ENCODE results near the gene MORF4L2.
A peak's percentile ranks its signal among the peaks of the same experiment; 100 is the strongest.

Gene MORF4L2

GRCh38 chrX:103686199-103687072 lies at the start of gene MORF4L2:
TSS of gene MORF4L2 (minus strand) at chrX:103686699. CDS start at chrX:103677027, 9,672 bp downstream.
- DNase-seq = peak; percentile 89

- no peak for DNase-seq
Measured at GRCh38 chrX:103734125-103734760, 47.7 kb upstream of the MORF4L2 start.

- DNase-seq = no peak
Measured at GRCh38 chrX:103733017-103733416, 46.5 kb upstream of the MORF4L2 start.

- DNase-seq = no peak
Measured at GRCh38 chrX:103730796-103731493, 44.4 kb upstream of the MORF4L2 start.

- no peak for DNase-seq
Measured at GRCh38 chrX:103730147-103730795, 43.8 kb upstream of the MORF4L2 start.

GRCh38 chrX:103729015-103729414 lies 42.5 kb upstream of the MORF4L2 start:
- no peak for DNase-seq

GRCh38 chrX:103727115-103727514 lies 40.6 kb upstream of the MORF4L2 start:
- no peak for DNase-seq

- DNase-seq = no peak
Measured at GRCh38 chrX:103726477-103726876, 40.0 kb upstream of the MORF4L2 start.

GRCh38 chrX:103722505-103722904 lies 36.0 kb upstream of the MORF4L2 start:
- no peak for DNase-seq

GRCh38 chrX:103718120-103718519 lies 31.6 kb upstream of the MORF4L2 start:
- DNase-seq = no peak

GRCh38 chrX:103716962-103717361 lies 30.5 kb upstream of the MORF4L2 start:
- no peak for DNase-seq

- no peak for DNase-seq
Measured at GRCh38 chrX:103710609-103711008, 24.1 kb upstream of the MORF4L2 start, which contains the start of gene TMEM31. TSS of gene TMEM31 (plus strand) at chrX:103710909. CDS start at chrX:103712259, 1,350 bp downstream.

GRCh38 chrX:103704863-103705262 lies 18.4 kb upstream of the MORF4L2 start:
- DNase-seq = peak; percentile 66

GRCh38 chrX:103699243-103699642 lies 12.7 kb upstream of the MORF4L2 start:
- no peak for DNase-seq

GRCh38 chrX:103697687-103698086 lies 11.2 kb upstream of the MORF4L2 start:
- DNase-seq = no peak

GRCh38 chrX:103691059-103691458 lies 4.6 kb upstream of the MORF4L2 start:
- no peak for DNase-seq

GRCh38 chrX:103688946-103689345 lies 2.4 kb upstream of the MORF4L2 start:
- peak; percentile 65 for DNase-seq

GRCh38 chrX:103687696-103688201 lies 1.2 kb upstream of the MORF4L2 start:
- DNase-seq = peak; percentile 80

- peak; percentile 89 for DNase-seq
Measured at GRCh38 chrX:103687073-103687695, 685 bp upstream of the MORF4L2 start.

GRCh38 chrX:103685396-103685795 lies 1.1 kb downstream of the MORF4L2 start:
- DNase-seq = no peak

GRCh38 chrX:103681443-103681842 lies 5.1 kb downstream of the MORF4L2 start:
- DNase-seq = no peak

Data from midbrain (tissue), 1 donor.